HepG2 (cell line): ENCODE measurements around the gene NAP1L4.

Source experiments
- TAF1 ChIP-seq: sonication (generic); formaldehyde crosslinking; IDR thresholded peaks from 2 replicates; pipeline ENCODE4 v1.4.0; 2020; ENCODE audit warnings: missing genetic modification reagents
- ZFY ChIP-seq: sonication (generic); formaldehyde crosslinking; IDR thresholded peaks from 2 replicates; pipeline ENCODE4 v1.4.0; 2020; ENCODE audit warnings: missing genetic modification reagents

DNA sequence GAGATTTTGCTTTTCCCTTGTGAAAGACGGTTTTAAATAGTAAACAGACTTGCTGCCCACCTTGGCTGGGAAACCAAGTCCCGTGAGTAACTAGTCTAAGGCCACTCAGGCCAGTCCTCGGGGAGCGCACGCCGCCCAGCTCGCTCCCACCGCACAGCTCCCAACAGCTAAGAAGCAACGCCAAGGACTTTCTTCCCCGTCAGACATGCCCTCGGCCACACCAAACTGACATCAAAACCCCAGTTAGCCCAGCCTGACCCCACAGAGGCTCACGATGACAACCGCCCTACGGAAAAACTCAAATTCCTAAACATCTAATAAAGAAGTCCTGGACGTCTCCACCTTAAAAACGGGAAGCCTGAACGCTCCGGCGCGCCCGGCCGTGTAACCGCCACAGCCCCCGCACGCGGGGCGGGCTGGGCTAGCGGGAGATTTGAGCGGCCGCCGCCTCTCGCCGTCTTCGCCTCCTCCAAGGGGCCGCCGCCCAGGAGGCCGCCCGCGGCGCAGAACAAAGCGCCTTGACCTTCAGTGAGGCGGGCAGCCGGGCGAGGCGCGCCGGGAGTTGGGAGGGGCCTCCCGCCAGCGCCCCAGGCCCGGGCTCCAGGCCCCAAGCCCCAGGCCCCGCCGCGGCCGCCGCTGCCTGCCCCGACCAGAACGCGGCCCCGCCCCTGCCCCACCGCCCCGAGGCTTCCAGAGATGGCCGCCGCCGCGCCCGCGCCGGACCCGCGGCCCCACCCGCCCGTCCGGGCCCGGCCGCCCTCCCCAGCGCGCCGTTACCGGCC is 486 bp downstream of the NAP1L4 start:
- TF ChIP-seq ZFY (CRISPR knock-in tag) (peak; percentile 89), TAF1 (CRISPR knock-in tag) (no peak; the same call in 1 of the 2 replicates)
